B cell (primary cell): ENCODE measurements around the gene IRF2BP1. TPM values are rescaled to one million over a fixed set of nuclear protein-coding genes. Genes with fewer than 3 reads are reported as not detected.

Experiments
- ATAC-seq: fragments of 200-7000 bp; cut with Tn5 transposase; one replicate; pipeline ENCODE4 v1.10.0; 2021; ENCODE audit warnings: low read depth, mild to moderate bottlenecking, moderate number of reproducible peaks, moderate library complexity
- CTCF ChIA-PET: fragments of 350-600 bp; sonication (Branson Sonifier 250); formaldehyde crosslinking; loops from one replicate; lab custom pipeline; 2021; ENCODE audit warnings: antibody characterized with exemption, inconsistent platforms; lab: Charles Lee
- POLR2A ChIA-PET: fragments of 350-600 bp; sonication (Branson Sonifier 250); formaldehyde crosslinking; loops from one replicate; lab custom pipeline; 2021; ENCODE audit warnings: antibody characterized with exemption; lab: Charles Lee
- DNase-seq: peaks from one replicate; pipeline ENCODE4 v3.0.0; 2013
- H2AFZ ChIP-seq: 2 replicates; pipeline ENCODE4 v1.6.1; 2012; ENCODE audit warnings: mild to moderate bottlenecking, low read depth, low read length; ENCODE audit not compliant: insufficient read depth, poor library complexity, severe bottlenecking
- H3K27ac ChIP-seq, 2 donors: 1 replicate in 1 of 2; 2 replicates in 1 of 2; pipeline ENCODE4 v1.5.1; 2012 to 2013; ENCODE audit warnings: low read length in 2 of 2, mild to moderate bottlenecking in 2 of 2, moderate library complexity in 1 of 2
- H3K27me3 ChIP-seq, 4 experiments: fragments of 200-600 bp in 1 of 4; sonication (generic) in 1 of 4; replicated peaks in 1 of 4; 1 replicate in 2 of 4; 2 replicates in 2 of 4; pipeline versions ENCODE4 v1.6.1 to v1.7.0; 2013 to 2016; ENCODE audit warnings: low read length in 3 of 4, mild to moderate bottlenecking in 2 of 4, mixed read lengths in 1 of 4, moderate library complexity in 1 of 4; ENCODE audit not compliant: insufficient read depth in 4 of 4, control insufficient read depth in 3 of 4; ENCODE audit errors: control extremely low read depth in 1 of 4
- H3K36me3 ChIP-seq, 2 experiments: replicated peaks in 1 of 2; 1 replicate in 1 of 2; 2 replicates in 1 of 2; pipeline versions ENCODE4 v1.6.1 to v1.7.1; 2013; ENCODE audit warnings: low read length in 1 of 2; ENCODE audit not compliant: insufficient read depth in 2 of 2, control insufficient read depth in 1 of 2; ENCODE audit errors: control extremely low read depth in 1 of 2, extremely low read depth in 1 of 2
- H3K4me1 ChIP-seq, 2 donors: fragments of 200-600 bp in 1 of 2; sonication (generic) in 1 of 2; 1 replicate in 1 of 2; 2 replicates in 1 of 2; pipeline versions ENCODE4 v1.5.1 to v1.6.1; 2013 to 2017; ENCODE audit warnings: low read length in 2 of 2; ENCODE audit not compliant: control insufficient read depth in 2 of 2, insufficient read depth in 2 of 2
- H3K4me2 ChIP-seq: replicated peaks from 2 replicates; pipeline ENCODE3; 2012; ENCODE audit warnings: mild to moderate bottlenecking, low read depth, low read length; ENCODE audit not compliant: poor library complexity, severe bottlenecking
- H3K4me3 ChIP-seq, 5 experiments: fragments of 200-600 bp in 1 of 5; sonication (generic) in 1 of 5; 1 replicate in 3 of 5; 2 replicates in 2 of 5; pipeline versions ENCODE4 v1.5.1 to v1.7.0; 2011 to 2016; ENCODE audit warnings: low read length in 4 of 5, mild to moderate bottlenecking in 4 of 5, low read depth in 2 of 5, control low read depth in 1 of 5, moderate library complexity in 1 of 5; ENCODE audit not compliant: insufficient read depth in 1 of 5; ENCODE audit errors: control extremely low read depth in 1 of 5, extremely low read depth in 1 of 5
- H3K79me2 ChIP-seq: fragments of 200-600 bp; sonication (generic); one replicate; pipeline ENCODE4 v1.6.0; 2016; ENCODE audit warnings: low read length; ENCODE audit not compliant: control insufficient read depth, insufficient read depth
- H3K9ac ChIP-seq: fragments of 200-600 bp; sonication (generic); 2 replicates; pipeline ENCODE4 v1.6.1; 2017; ENCODE audit warnings: mild to moderate bottlenecking, low read length, moderate library complexity
- H3K9me3 ChIP-seq, 3 donors: one replicate each; pipeline versions ENCODE4 v1.6.1 to v1.7.1; 2013; ENCODE audit warnings: low read length in 2 of 3; ENCODE audit not compliant: control insufficient read depth in 2 of 3, insufficient read depth in 1 of 3; ENCODE audit errors: control extremely low read depth in 1 of 3
- H4K20me1 ChIP-seq: 2 replicates; pipeline ENCODE4 v1.6.0; 2012; ENCODE audit warnings: mild to moderate bottlenecking, low read length; ENCODE audit not compliant: insufficient read depth, control insufficient read depth, poor library complexity, severe bottlenecking
- H3K27ac Mint-ChIP-seq: one replicate; pipeline ENCODE4 v1.8.0; 2021; ENCODE audit warnings: mixed read lengths
- H3K27me3 Mint-ChIP-seq: one replicate; pipeline ENCODE4 v1.8.0; 2021; ENCODE audit warnings: mixed read lengths
- H3K4me1 Mint-ChIP-seq: one replicate; pipeline ENCODE4 v1.8.0; 2021; ENCODE audit warnings: mixed read lengths
- H3K4me3 Mint-ChIP-seq: one replicate; pipeline ENCODE4 v1.8.0; 2021; ENCODE audit warnings: mixed read lengths
- H3K9me3 Mint-ChIP-seq: one replicate; pipeline ENCODE4 v1.8.0; 2022; ENCODE audit warnings: mixed read lengths; ENCODE audit not compliant: insufficient read depth
- EZH2 ChIP-seq: IDR thresholded peaks from 2 replicates; pipeline ENCODE4 v1.6.1; 2012; ENCODE audit warnings: borderline replicate concordance, low read depth, mild to moderate bottlenecking, moderate library complexity, low read length; ENCODE audit not compliant: insufficient read depth, poor library complexity, severe bottlenecking
- WGBS: methylation state at CpG from one replicate; pipeline ENCODE4 v1.1.5; 2013; ENCODE audit warnings: missing lambda C conversion rate; ENCODE audit not compliant: insufficient coverage; 5-methylcytosine and 5-hydroxymethylcytosine counted together
- intact Hi-C: fragments of 100-400 bp; cut with micrococcal nuclease; formaldehyde crosslinking; loops from one replicate; pipeline ENCODE4 v1.10.0; 2022
- polyA plus RNA-seq: library from polyadenylated mRNA; depleted of rRNA; stranded (reverse); fragments of >200 nt; gene quantifications from 2 replicates; pipeline ENCODE4 v1.2.3, GENCODE V29; 2012
- total RNA-seq, 2 donors: library from RNA; stranded (reverse); fragments of 120-200 nt in 1 of 2; gene quantifications; 1 replicate in 1 of 2; 2 replicates in 1 of 2; pipeline versions ENCODE4 v1.2.3 to v1.2.4, GENCODE V29; 2013 to 2022
- TF ChIP-seq, protein P1 (sequence below): fragments of 200-600 bp; IDR thresholded peaks from one replicate; pipeline ENCODE4 v1.8.0; 2022; ENCODE audit warnings: antibody characterized with exemption, mild to moderate bottlenecking

The IRF2BP1 gene
- total and polyA plus RNA-seq, 2 donors (not counting 1 experiment from before 2014, with no cell fraction given): 14.9 to 33.9 TPM

DNA sequence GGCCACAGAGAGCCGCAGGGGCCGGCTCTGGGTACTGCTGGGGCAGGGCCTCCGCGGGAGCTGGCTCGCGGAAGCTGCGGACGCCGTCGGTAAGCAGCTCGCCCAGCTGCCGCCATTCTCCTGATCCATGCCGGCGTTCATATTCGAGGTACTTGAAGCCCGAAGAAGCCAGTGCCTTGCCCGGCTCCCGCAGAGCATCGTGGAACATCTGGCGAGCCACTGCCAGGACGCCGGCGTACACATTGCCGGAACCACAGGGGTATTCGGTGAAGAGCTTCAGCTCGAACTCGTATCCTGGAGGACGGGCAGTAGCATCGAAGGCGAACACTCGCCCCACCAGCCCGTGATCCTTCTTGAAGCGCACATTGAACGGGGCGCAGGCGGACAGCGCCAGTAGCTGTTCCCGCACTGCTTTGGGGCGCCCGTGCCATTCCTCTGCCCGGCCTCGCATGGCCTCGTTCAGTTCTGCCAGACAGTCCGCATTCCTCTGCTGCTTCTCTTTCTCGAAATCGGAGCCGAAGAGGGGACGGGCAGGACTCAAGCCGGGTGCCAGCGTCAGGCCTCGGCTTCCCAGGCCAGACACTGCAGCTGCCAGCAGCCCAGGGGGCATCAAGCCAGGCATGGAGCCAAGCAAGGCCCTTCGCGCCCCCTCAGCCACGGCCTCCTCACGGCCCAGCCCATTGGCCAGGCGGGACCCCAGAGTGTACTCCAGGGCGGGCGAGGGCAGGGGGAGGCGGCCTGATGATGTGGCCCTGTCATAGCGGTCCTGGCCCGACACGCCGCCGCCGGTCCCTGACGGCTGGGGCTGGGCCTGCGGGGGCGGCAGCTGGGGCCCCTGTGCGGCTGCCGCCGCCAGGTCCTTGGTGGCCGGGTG is 1.0 kb downstream of the IRF2BP1 start:
- Histone ChIP-seq H4K20me1 (peaks cover 39% of the 10 kb centered on the region), H3K9me3 (peaks cover 0 to 2% (median 0%) of the 10 kb centered on the region in 3 donors), H3K4me3 (peak overlapping the region in 4 of 5 experiments; percentile 68 to 86 (median 76)), H2AFZ (peak overlapping the region; percentile 90), H3K4me2 (peak overlapping the region; percentile 97), H3K27ac (peak overlapping the region in 1 of 2 donors; percentile 82), H3K79me2 (peaks cover 29% of the 10 kb centered on the region), H3K27me3 (no peaks in the 10 kb centered on the region), H3K9ac (peak overlapping the region; percentile 74), H3K4me1 (peaks cover 24 to 39% of the 10 kb centered on the region in 2 donors), H3K36me3 (peaks cover 0 to 4% of the 10 kb centered on the region in 2 experiments)
- ChIA-PET CTCF (interaction anchor here (0.8 to 3.4 kb wide), 3 partner anchors 16 to 68 kb away, joined by 3 to 24 read pairs (median 3); partner anchors contain the start of genes FOXA3 and SYMPK), POLR2A (interaction anchor here (1.1 to 2.9 kb wide), 3 partner anchors 17 to 1385 kb away, joined by 5 to 33 read pairs (median 8); partner anchors contain the start of genes MYPOP, SYMPK and ZNF180)
- TF ChIP-seq EZH2: no peak
- TF ChIP-seq, protein P1, sequence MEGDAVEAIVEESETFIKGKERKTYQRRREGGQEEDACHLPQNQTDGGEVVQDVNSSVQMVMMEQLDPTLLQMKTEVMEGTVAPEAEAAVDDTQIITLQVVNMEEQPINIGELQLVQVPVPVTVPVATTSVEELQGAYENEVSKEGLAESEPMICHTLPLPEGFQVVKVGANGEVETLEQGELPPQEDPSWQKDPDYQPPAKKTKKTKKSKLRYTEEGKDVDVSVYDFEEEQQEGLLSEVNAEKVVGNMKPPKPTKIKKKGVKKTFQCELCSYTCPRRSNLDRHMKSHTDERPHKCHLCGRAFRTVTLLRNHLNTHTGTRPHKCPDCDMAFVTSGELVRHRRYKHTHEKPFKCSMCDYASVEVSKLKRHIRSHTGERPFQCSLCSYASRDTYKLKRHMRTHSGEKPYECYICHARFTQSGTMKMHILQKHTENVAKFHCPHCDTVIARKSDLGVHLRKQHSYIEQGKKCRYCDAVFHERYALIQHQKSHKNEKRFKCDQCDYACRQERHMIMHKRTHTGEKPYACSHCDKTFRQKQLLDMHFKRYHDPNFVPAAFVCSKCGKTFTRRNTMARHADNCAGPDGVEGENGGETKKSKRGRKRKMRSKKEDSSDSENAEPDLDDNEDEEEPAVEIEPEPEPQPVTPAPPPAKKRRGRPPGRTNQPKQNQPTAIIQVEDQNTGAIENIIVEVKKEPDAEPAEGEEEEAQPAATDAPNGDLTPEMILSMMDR: no peak
- Mint-ChIP-seq H3K27ac (peak overlapping the region; percentile 46), H3K9me3 (no peaks in the 10 kb centered on the region), H3K27me3 (peaks cover 3% of the 10 kb centered on the region), H3K4me1 (peaks cover 28% of the 10 kb centered on the region), H3K4me3 (peak overlapping the region; percentile 95)
- no peak for ATAC-seq
- WGBS: 76% methylated on average over 72 of the region's 72 CpGs
- intact Hi-C loops: loop anchor here (5.0 kb wide), 1 partner anchor 378 kb away; the partner anchor contains the start of gene VASP
- no peak for DNase-seq
